Measurements from ENCODE around the gene LRMDA. TPM values are rescaled to one million over a fixed set of nuclear protein-coding genes. Genes with fewer than 3 reads are reported as not detected.
A peak's percentile ranks its signal among the peaks of the same experiment; 100 is the strongest.

Gene LRMDA
- polyA plus RNA-seq, 2 of the 4 experiments (the other 2 are of a cell fraction), result 4.6 to 5.2 TPM

- H3K27ac ChIP-seq, result peak overlapping the region; percentile 55 to 82; a peak in 4 of 6 replicates
- FAIRE-seq, result no peak
- H3K4me1 ChIP-seq, result peaks cover 38% of the 10 kb centered on the region
These were observed 100.2 kb downstream of the LRMDA start for GRCh38 chr10:75531571-75532031.

GRCh38 chr10:75532253-75532924, 101.0 kb downstream of the LRMDA start:
- peak overlapping the region; percentile 42 to 82; a peak in 5 of 6 replicates for H3K27ac ChIP-seq
- WGBS (ENCODE audit: missing lambda C conversion rate), result 18% methylated on average over 3 of the region's 3 CpGs
- H3K4me2 ChIP-seq, result peak overlapping the region; percentile 49
- H3K4me1 ChIP-seq, result peaks cover 38% of the 10 kb centered on the region
- CTCF ChIA-PET, result interaction anchor here (0.6 kb wide), 1 partner anchor 550 kb away, joined by 3 read pairs; no protein-coding TSS in a partner anchor
- FAIRE-seq, result no peak
- no peak overlapping the region for H3K4me3 ChIP-seq
- peak; percentile 77 to 83 for ATAC-seq
- POLR2A ChIA-PET, result interaction anchor here (1.0 kb wide), 1 partner anchor 130 kb away, joined by 3 read pairs; the partner anchor contains the start of gene ZNF503
- 0 out of 5 replicates have a peak, but pooled peaks of 1 of the 2 experiments have one; percentile 16 for TF ChIP-seq RAD21 (conservative IDR thresholded peaks at IDR 0.05 in 1 of 2, IDR thresholded peaks at IDR 0.05 in 1 of 2)
- no peak for TF ChIP-seq FOSL2 (IDR thresholded peaks at IDR 0.05)
- 0 out of 2 replicates have a peak, but pooled peaks have one; percentile 22 for TF ChIP-seq FOSL2 (CRISPR knock-in tag; IDR thresholded peaks at IDR 0.05)
- TF ChIP-seq REST (IDR thresholded peaks at IDR 0.05), result no peak
- no peak for TF ChIP-seq POLR2AphosphoS2 (conservative IDR thresholded peaks at IDR 0.05; ENCODE audit: low read length)
- DNase-seq (ENCODE audit: low read depth in 1 of 2, low spot score in 1 of 2), result peak; percentile 35 to 51
- H3K9me3 ChIP-seq, result no peaks in the 10 kb centered on the region

More at GRCh38 chr10:75531571-75532031, 100.2 kb downstream of the LRMDA start:
- ATAC-seq (no peak), DNase-seq (ENCODE audit: low read depth in 1 of 2, low spot score in 1 of 2) (no peak)
- WGBS (ENCODE audit: missing lambda C conversion rate), result 75% methylated on average over 2 of the region's 2 CpGs
- POLR2A ChIA-PET, result interaction anchor here (0.6 kb wide), 1 partner anchor 60 kb away, joined by 4 read pairs; no protein-coding TSS in a partner anchor
- no peak for TF ChIP-seq EHF (CRISPR knock-in tag; IDR thresholded peaks at IDR 0.05)
- TF ChIP-seq REST (IDR thresholded peaks at IDR 0.05), result no peak
- no peak for TF ChIP-seq NPAS2 (CRISPR knock-in tag; IDR thresholded peaks at IDR 0.05; ENCODE audit: borderline replicate concordance)
- TF ChIP-seq CBX8 (IDR thresholded peaks at IDR 0.05), result no peak
- no peak for TF ChIP-seq RNF2 (IDR thresholded peaks at IDR 0.05; ENCODE audit: borderline replicate concordance, low read depth)
- no peak for TF ChIP-seq POLR2A (IDR thresholded peaks at IDR 0.05; ENCODE audit: low read length)
- no peak for TF ChIP-seq FOSL2 (IDR thresholded peaks at IDR 0.05)
- no peak for TF ChIP-seq FOSL2 (CRISPR knock-in tag; IDR thresholded peaks at IDR 0.05)
- no peak for TF ChIP-seq CBX2 (IDR thresholded peaks at IDR 0.05; ENCODE audit: borderline replicate concordance, low read depth)
- no peak for TF ChIP-seq ZFP36 (IDR thresholded peaks at IDR 0.05; ENCODE audit: borderline replicate concordance, partially characterized antibody)
- TF ChIP-seq CTCF (IDR thresholded peaks at IDR 0.05), result no peak
- TF ChIP-seq MYC (IDR thresholded peaks at IDR 0.05; ENCODE audit: borderline replicate concordance, low read length), result no peak
- TF ChIP-seq FOXS1 (CRISPR knock-in tag; IDR thresholded peaks at IDR 0.05), result no peak
- TF ChIP-seq ZC3H11A (IDR thresholded peaks at IDR 0.05), result no peak
- Histone ChIP-seq H3K4me2 (peak overlapping the region; percentile 49; the same call in 1 of the 3 replicates), H3K9me3 (no peaks in the 10 kb centered on the region), H3K4me3 (no peak overlapping the region)
- CTCF ChIA-PET, result interaction anchor here (0.6 to 0.8 kb wide), 3 partner anchors 132 to 551 kb away, joined by 3 to 4 read pairs (median 3); no protein-coding TSS in a partner anchor

Measured in A549 (cell line).